ENCODE results near the gene EVX2.

The EVX2 gene

GRCh38 chr2:176083796-176084261, at the start of gene EVX2:
TSS of gene EVX2 (minus strand) at chr2:176083962. CDS start at chr2:176083776, 186 bp downstream.
- DNase-seq, result no peak

- no peak for DNase-seq
Measured at GRCh38 chr2:176133389-176133788, 49.6 kb upstream of the EVX2 start.

- DNase-seq, result no peak
Measured at GRCh38 chr2:176132205-176133171, 48.7 kb upstream of the EVX2 start.

GRCh38 chr2:176131848-176132158, 48.0 kb upstream of the EVX2 start:
- no peak for DNase-seq

- DNase-seq, result no peak
Measured at GRCh38 chr2:176130957-176131847, 47.4 kb upstream of the EVX2 start.

- DNase-seq, result no peak
Measured at GRCh38 chr2:176130147-176130956, 46.6 kb upstream of the EVX2 start.

- DNase-seq, result no peak
Measured at GRCh38 chr2:176129813-176130146, 46.0 kb upstream of the EVX2 start.

- DNase-seq, result no peak
Measured at GRCh38 chr2:176128982-176129796, 45.4 kb upstream of the EVX2 start, which contains the start of gene HOXD8. TSS of gene HOXD8 (plus strand) at chr2:176129705. CDS start at chr2:176130367, 662 bp downstream.

GRCh38 chr2:176128172-176128981, 44.6 kb upstream of the EVX2 start:
- DNase-seq, result no peak

GRCh38 chr2:176127774-176128072, 44.0 kb upstream of the EVX2 start:
- DNase-seq, result no peak

GRCh38 chr2:176126929-176127773, 43.4 kb upstream of the EVX2 start:
- no peak for DNase-seq

GRCh38 chr2:176125772-176126054, 42.0 kb upstream of the EVX2 start:
- DNase-seq, result no peak

- no peak for DNase-seq
Measured at GRCh38 chr2:176124947-176125771, 41.4 kb upstream of the EVX2 start.

- DNase-seq, result no peak
Measured at GRCh38 chr2:176124110-176124946, 40.6 kb upstream of the EVX2 start.

GRCh38 chr2:176123411-176124109, 39.8 kb upstream of the EVX2 start:
- no peak for DNase-seq

- DNase-seq, result no peak
Measured at GRCh38 chr2:176122683-176123410, 39.1 kb upstream of the EVX2 start, which contains the start of gene HOXD9. TSS of gene HOXD9 (plus strand) at chr2:176122719. CDS start at chr2:176122769, 50 bp downstream.
